ENCODE data around the gene ALOX12.
"Not testable (repeated sequence)": the region's sequence is repeated elsewhere in the genome, so short reads cannot be mapped to it uniquely, and the experiment has no call there.

The ALOX12 gene

DNA sequence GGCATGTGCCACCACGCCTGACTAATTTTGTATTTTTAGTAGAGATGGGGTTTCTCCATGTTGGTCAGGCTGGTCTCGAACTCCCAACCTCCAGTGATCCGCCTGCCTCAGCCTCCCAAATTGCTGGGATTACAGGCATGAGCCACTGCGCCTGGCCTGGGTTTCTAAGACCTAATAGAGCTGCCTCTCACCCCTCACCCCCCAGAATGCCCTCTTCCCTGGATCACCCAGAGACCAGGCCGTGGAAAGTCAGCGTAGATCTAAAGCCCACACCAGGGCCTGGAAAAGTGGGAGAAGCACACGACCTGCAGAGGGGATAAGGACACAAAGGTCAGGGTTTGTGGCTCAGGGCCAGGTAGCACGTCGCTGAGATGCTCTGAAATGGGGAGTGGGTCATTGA, 54.7 kb downstream of the ALOX12 start:
- not testable (repeated sequence) for H3K4me3 ChIP-seq (ENCODE audit: low read depth in 1 of 2, low read length in 2 of 2); H3K9ac ChIP-seq (ENCODE audit: low read length); H3K36me3 ChIP-seq (ENCODE audit: insufficient read depth, low read length); H3K9me3 ChIP-seq (ENCODE audit: low read length); H3K27ac ChIP-seq (ENCODE audit: low read depth, low read length); H3K27me3 ChIP-seq (ENCODE audit: control insufficient read depth in 1 of 2, insufficient read depth in 2 of 2, low read length in 2 of 2); H3K4me1 ChIP-seq (ENCODE audit: insufficient read depth, low read length)

DNA sequence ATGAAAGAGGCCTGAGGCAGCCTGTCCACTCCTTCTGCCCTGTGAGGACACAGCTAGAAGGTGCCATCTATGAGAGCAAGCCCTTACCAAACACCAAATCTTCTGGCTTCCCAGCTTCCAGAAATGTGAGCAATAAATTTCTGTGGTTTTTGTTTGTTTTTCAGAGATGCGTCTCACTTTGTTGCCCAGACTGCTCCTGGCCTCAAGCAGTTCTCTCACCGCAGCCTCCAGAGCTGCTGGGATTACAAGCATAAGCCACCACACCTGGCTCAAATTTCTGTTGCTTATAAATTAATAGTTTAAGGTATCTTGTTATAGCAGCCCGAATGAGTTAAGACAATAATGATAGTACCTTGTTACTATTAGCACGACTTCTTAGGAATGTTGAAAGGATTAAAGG, 60.5 kb downstream of the ALOX12 start:
- Histone ChIP-seq H3K27ac (ENCODE audit: low read depth, low read length) (no peak overlapping the region), H3K9me3 (ENCODE audit: low read length) (no peaks in the 10 kb centered on the region), H3K27me3 (ENCODE audit: control insufficient read depth in 1 of 2, insufficient read depth in 2 of 2, low read length in 2 of 2) (no peaks in the 10 kb centered on the region), H3K4me1 (ENCODE audit: insufficient read depth, low read length) (no peaks in the 10 kb centered on the region), H3K4me3 (ENCODE audit: low read depth in 1 of 2, low read length in 2 of 2) (no peak overlapping the region), H3K9ac (ENCODE audit: low read length) (no peak overlapping the region), H3K36me3 (ENCODE audit: insufficient read depth, low read length) (no peaks in the 10 kb centered on the region)

DNA sequence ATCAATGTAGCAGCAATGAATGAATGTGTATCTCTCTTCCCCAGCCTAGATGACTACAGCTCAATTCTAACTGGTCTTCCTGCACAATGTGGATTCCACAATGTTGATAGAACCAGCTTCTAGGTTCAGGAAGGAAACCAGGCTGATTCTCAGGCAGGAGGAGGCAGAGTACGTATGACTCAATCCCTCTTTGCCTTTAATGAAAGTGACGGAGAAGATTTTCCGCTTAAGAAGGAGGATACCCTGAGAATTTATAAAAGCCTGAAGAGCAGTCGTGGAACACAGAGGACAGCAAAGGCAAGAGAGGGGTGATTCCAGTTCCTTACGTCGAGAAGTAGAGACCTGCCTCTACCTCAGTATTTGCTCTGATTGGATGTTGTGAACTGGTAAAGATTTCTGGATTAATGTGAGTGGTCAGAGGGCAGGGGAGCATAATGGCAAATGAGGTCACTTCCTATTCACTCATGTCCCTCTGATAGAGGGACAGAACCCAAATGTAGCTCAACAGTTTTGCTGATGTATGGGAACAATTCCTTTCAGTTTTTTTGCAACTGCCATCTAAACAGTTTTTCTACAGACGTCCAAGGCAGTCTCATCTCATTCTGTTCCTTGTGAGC, 63.1 kb downstream of the ALOX12 start:
- H3K36me3 ChIP-seq (ENCODE audit: insufficient read depth, low read length): no peaks in the 10 kb centered on the region
- no peak overlapping the region for H3K4me3 ChIP-seq (ENCODE audit: low read depth in 1 of 2, low read length in 2 of 2)
- H3K9me3 ChIP-seq (ENCODE audit: low read length): no peaks in the 10 kb centered on the region
- no peak overlapping the region for H3K27ac ChIP-seq (ENCODE audit: low read depth, low read length)
- H3K9ac ChIP-seq (ENCODE audit: low read length): no peak overlapping the region
- H3K4me1 ChIP-seq (ENCODE audit: insufficient read depth, low read length): no peaks in the 10 kb centered on the region
- no peaks in the 10 kb centered on the region for H3K27me3 ChIP-seq (ENCODE audit: control insufficient read depth in 1 of 2, insufficient read depth in 2 of 2, low read length in 2 of 2)
